ENCODE results near the gene RPL28. TPM values are rescaled to one million over a fixed set of nuclear protein-coding genes. Genes with fewer than 3 reads are reported as not detected.
"Not testable (repeated sequence)": the region's sequence is repeated elsewhere in the genome, so short reads cannot be mapped to it uniquely, and the experiment has no call there.

RPL28 gene
- polyA plus RNA-seq, 1 donor from 2014 or later, result 825 TPM

GRCh38 chr19:55390461-55390880, 4.7 kb downstream of the RPL28 start:
- peaks cover 4% of the 10 kb centered on the region for H3K36me3 Mint-ChIP-seq
- no peaks in the 10 kb centered on the region for H3K9me3 Mint-ChIP-seq
- H3K27me3 Mint-ChIP-seq, result no peaks in the 10 kb centered on the region
- H3K4me1 Mint-ChIP-seq, result peaks cover 23 to 40% (median 24%) of the 10 kb centered on the region in 3 donors
- H3K27ac Mint-ChIP-seq, result peak overlapping the region in 1 of 3 donors; percentile 56
- H3K4me3 Mint-ChIP-seq, result peak overlapping the region in 1 of 4 donors; percentile 97

DNA sequence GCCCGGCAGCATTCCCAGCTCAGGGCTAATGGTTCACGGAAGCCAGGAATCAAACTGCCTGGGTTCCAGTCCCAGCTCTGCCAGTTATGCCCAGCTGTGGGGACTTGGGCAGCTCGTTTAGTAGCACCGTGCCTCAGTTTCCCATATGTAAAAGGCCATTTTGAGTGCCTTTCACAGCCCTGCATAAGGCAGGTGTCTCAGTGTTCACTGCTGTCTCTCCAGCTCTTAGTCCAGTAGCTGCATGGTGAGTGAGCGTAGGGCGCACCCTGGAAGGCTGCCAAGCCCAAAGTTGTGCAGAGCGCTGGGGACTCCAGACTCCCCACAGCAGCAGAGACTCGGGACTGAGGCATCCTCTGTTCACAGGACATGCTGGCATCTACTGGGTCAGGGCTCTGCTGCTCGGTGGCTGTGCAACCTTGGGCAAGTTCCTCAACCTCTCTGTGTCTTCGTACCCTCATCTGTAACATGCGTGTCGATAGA, 5.5 kb downstream of the RPL28 start:
- peak overlapping the region in 1 of 4 donors; percentile 61 for H3K4me3 Mint-ChIP-seq
- H3K27me3 Mint-ChIP-seq, result no peaks in the 10 kb centered on the region
- H3K36me3 Mint-ChIP-seq, result peaks cover 2% of the 10 kb centered on the region
- peaks cover 18 to 39% (median 20%) of the 10 kb centered on the region in 3 donors for H3K4me1 Mint-ChIP-seq
- H3K9me3 Mint-ChIP-seq, result no peaks in the 10 kb centered on the region
- H3K27ac Mint-ChIP-seq, result peak overlapping the region in 1 of 3 donors; percentile 60

GRCh38 chr19:55391702-55392615, 6.2 kb downstream of the RPL28 start:
- no peaks in the 10 kb centered on the region for H3K27me3 Mint-ChIP-seq
- peak overlapping the region in 1 of 3 donors; percentile 60 for H3K27ac Mint-ChIP-seq
- H3K9me3 Mint-ChIP-seq, result no peaks in the 10 kb centered on the region
- H3K4me3 Mint-ChIP-seq, result no peak overlapping the region
- H3K36me3 Mint-ChIP-seq, result peaks cover 2% of the 10 kb centered on the region
- peaks cover 11 to 34% (median 16%) of the 10 kb centered on the region in 3 donors for H3K4me1 Mint-ChIP-seq

- H3K27ac Mint-ChIP-seq, result peak overlapping the region in 1 of 3 donors; percentile 60
- H3K4me3 Mint-ChIP-seq, result no peak overlapping the region
- peaks cover 7 to 24% (median 10%) of the 10 kb centered on the region in 3 donors for H3K4me1 Mint-ChIP-seq
- no peaks in the 10 kb centered on the region for H3K9me3 Mint-ChIP-seq
- H3K36me3 Mint-ChIP-seq, result peaks cover 2% of the 10 kb centered on the region
- no peaks in the 10 kb centered on the region for H3K27me3 Mint-ChIP-seq
These were observed 7.4 kb downstream of the RPL28 start for GRCh38 chr19:55392820-55393761.

DNA sequence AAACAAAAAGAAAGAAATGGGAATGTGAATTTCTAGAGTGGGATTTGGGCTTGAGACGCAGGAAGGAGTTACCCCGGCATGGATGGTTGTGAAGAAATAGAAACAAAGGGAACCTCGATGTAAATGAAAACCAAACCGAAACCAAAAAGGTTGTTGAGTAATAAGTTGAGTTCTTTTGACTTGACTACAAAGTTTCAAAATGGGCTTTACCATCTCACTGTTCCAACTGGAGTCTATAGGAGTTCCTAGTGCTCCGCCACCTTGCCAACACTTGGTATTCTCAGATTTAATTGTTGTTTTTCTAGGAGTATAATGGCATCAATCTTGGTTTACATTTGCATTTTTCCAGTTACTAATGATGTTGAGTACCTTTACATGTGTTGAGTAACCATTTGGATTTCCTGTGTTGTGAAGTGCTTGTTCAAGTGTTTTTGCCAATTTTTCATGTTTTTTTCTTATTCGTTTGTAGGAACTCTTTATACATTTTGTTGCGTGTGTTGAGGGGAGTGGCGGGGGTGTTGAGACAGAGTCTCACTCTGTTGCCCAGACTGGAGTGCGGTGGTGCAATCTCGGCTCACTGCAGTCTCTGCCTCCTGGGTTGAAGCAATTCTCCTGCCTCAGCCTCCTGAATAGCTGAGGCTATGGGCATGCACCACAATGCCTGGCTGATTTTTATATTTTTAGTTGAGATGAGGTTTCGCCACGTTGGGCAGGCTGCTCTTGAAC, 12.6 kb downstream of the RPL28 start:
- Mint-ChIP-seq H3K36me3 (peaks cover 5% of the 10 kb centered on the region), H3K4me1 (peaks cover 5 to 7% (median 6%) of the 10 kb centered on the region in 3 donors), H3K4me3 (peak overlapping the region in 1 of 4 donors; percentile 46), H3K27ac (peak overlapping the region in 1 of 3 donors; percentile 74), H3K9me3 (no peaks in the 10 kb centered on the region), H3K27me3 (no peaks in the 10 kb centered on the region)

GRCh38 chr19:55400281-55401087, 14.8 kb downstream of the RPL28 start:
- H3K4me1 Mint-ChIP-seq, result peaks cover 5 to 7% (median 6%) of the 10 kb centered on the region in 3 donors
- no peaks in the 10 kb centered on the region for H3K27me3 Mint-ChIP-seq
- H3K36me3 Mint-ChIP-seq, result peaks cover 6% of the 10 kb centered on the region
- no peak overlapping the region for H3K4me3 Mint-ChIP-seq
- no peak overlapping the region for H3K27ac Mint-ChIP-seq
- H3K9me3 Mint-ChIP-seq, result no peaks in the 10 kb centered on the region

- not testable (repeated sequence) for H3K4me3 Mint-ChIP-seq, H3K27ac Mint-ChIP-seq, H3K36me3 Mint-ChIP-seq, H3K9me3 Mint-ChIP-seq, H3K27me3 Mint-ChIP-seq
- H3K4me1 Mint-ChIP-seq, result peaks cover 10 to 16% (median 13%) of the 10 kb centered on the region in 3 donors
These were observed 15.7 kb downstream of the RPL28 start for GRCh38 chr19:55401390-55401789.

GRCh38 chr19:55402509-55402908, 16.8 kb downstream of the RPL28 start:
- Mint-ChIP-seq H3K4me1 (peaks cover 14 to 21% (median 18%) of the 10 kb centered on the region in 3 donors), H3K4me3 (no peak overlapping the region), H3K36me3 (peaks cover 8% of the 10 kb centered on the region), H3K27ac (peak overlapping the region in 1 of 3 donors; percentile 67), H3K9me3 (no peaks in the 10 kb centered on the region), H3K27me3 (no peaks in the 10 kb centered on the region)

GRCh38 chr19:55405638-55406037, 19.9 kb downstream of the RPL28 start:
- peak overlapping the region in 3 of 4 donors; percentile 46 to 87 (median 63) for H3K4me3 Mint-ChIP-seq
- no peaks in the 10 kb centered on the region for H3K27me3 Mint-ChIP-seq
- peaks cover 14 to 25% (median 18%) of the 10 kb centered on the region in 3 donors for H3K4me1 Mint-ChIP-seq
- H3K27ac Mint-ChIP-seq, result peak overlapping the region in 1 of 3 donors; percentile 93
- peaks cover 8% of the 10 kb centered on the region for H3K36me3 Mint-ChIP-seq
- peaks cover 2 to 8% (median 2%) of the 10 kb centered on the region in 3 donors for H3K9me3 Mint-ChIP-seq

GRCh38 chr19:55406091-55406825, 20.5 kb downstream of the RPL28 start:
- Mint-ChIP-seq H3K27ac (peak overlapping the region in 2 of 3 donors; percentile 76 to 93), H3K4me1 (peaks cover 14 to 25% (median 18%) of the 10 kb centered on the region in 3 donors), H3K4me3 (peak overlapping the region; percentile 87 to 97 (median 92)), H3K36me3 (peaks cover 8% of the 10 kb centered on the region), H3K27me3 (no peaks in the 10 kb centered on the region), H3K9me3 (peaks cover 2 to 9% (median 5%) of the 10 kb centered on the region in 3 donors)

GRCh38 chr19:55406826-55407549, 21.3 kb downstream of the RPL28 start:
- H3K27ac Mint-ChIP-seq, result peak overlapping the region; percentile 76 to 98 (median 93)
- no peaks in the 10 kb centered on the region for H3K27me3 Mint-ChIP-seq
- H3K36me3 Mint-ChIP-seq, result peaks cover 8% of the 10 kb centered on the region
- peaks cover 2 to 9% (median 6%) of the 10 kb centered on the region in 3 donors for H3K9me3 Mint-ChIP-seq
- H3K4me3 Mint-ChIP-seq, result peak overlapping the region; percentile 87 to 97 (median 94)
- peaks cover 14 to 25% (median 18%) of the 10 kb centered on the region in 3 donors for H3K4me1 Mint-ChIP-seq

GRCh38 chr19:55407550-55407799, 21.7 kb downstream of the RPL28 start, which contains the start of gene UBE2S:
Gene UBE2S (minus strand): TSS chr19:55407788. CDS start chr19:55407589, 199 bp downstream.
- Mint-ChIP-seq H3K27ac (peak within 1 kb of the TSS; percentile 93 to 99 (median 98)), H3K4me3 (peak within 1 kb of the TSS; percentile 87 to 97 (median 94)), H3K4me1 (peaks cover 14 to 25% (median 18%) of the 10 kb centered on the region in 3 donors)
- not testable (repeated sequence) for H3K9me3 Mint-ChIP-seq, H3K27me3 Mint-ChIP-seq, H3K36me3 Mint-ChIP-seq

All from IgD-negative memory B cell (primary cell).